RWPE2 (cell line): Measurements from ENCODE around the gene NFRKB.

ENCODE experiments used
- ATAC-seq: fragments of 200-7000 bp; cut with Tn5 transposase; 3 replicates; pipeline ENCODE4 v1.9.1; 2021; ENCODE audit warnings: low read depth
- DNase-seq: peaks from one replicate; pipeline ENCODE4 v3.0.0-alpha.2; 2020; ENCODE audit warnings: low spot score
- H3K27ac ChIP-seq: fragments of 450-650 bp; 2 replicates; pipeline ENCODE4 v1.5.1; 2017; ENCODE audit warnings: mild to moderate bottlenecking; ENCODE audit not compliant: poor library complexity, severe bottlenecking
- H3K27me3 ChIP-seq: fragments of 250-450 bp; sonication (Bioruptor Pico); 2 replicates; pipeline ENCODE4 v1.5.1; 2021; ENCODE audit warnings: mild to moderate bottlenecking, moderate library complexity; ENCODE audit not compliant: insufficient read depth, poor library complexity, severe bottlenecking
- H3K36me3 ChIP-seq: fragments of 250-450 bp; sonication (Bioruptor Pico); 2 replicates; pipeline ENCODE4 v1.5.1; 2020; ENCODE audit warnings: low read depth, mild to moderate bottlenecking, moderate library complexity
- H3K4me1 ChIP-seq: fragments of 250-450 bp; sonication (Bioruptor Pico); 2 replicates; pipeline ENCODE4 v1.5.1; 2021; ENCODE audit warnings: mild to moderate bottlenecking, moderate library complexity; ENCODE audit not compliant: insufficient read depth, poor library complexity, severe bottlenecking
- H3K4me3 ChIP-seq: fragments of 250-450 bp; sonication (Bioruptor Pico); 2 replicates; pipeline ENCODE4 v1.5.1; 2021; ENCODE audit warnings: mild to moderate bottlenecking, moderate library complexity; ENCODE audit not compliant: severe bottlenecking
- H3K9me3 ChIP-seq: fragments of 250-450 bp; sonication (Bioruptor Pico); 2 replicates; pipeline ENCODE4 v1.5.1; 2021; ENCODE audit warnings: mild to moderate bottlenecking, moderate library complexity; ENCODE audit not compliant: severe bottlenecking
- TF ChIP-seq, protein P1 (sequence below): fragments of 450-650 bp; IDR thresholded peaks from one replicate; pipeline ENCODE4 v1.5.1; 2017; ENCODE audit warnings: mild to moderate bottlenecking, moderate library complexity; ENCODE audit not compliant: poor library complexity, severe bottlenecking

The NFRKB gene

DNA sequence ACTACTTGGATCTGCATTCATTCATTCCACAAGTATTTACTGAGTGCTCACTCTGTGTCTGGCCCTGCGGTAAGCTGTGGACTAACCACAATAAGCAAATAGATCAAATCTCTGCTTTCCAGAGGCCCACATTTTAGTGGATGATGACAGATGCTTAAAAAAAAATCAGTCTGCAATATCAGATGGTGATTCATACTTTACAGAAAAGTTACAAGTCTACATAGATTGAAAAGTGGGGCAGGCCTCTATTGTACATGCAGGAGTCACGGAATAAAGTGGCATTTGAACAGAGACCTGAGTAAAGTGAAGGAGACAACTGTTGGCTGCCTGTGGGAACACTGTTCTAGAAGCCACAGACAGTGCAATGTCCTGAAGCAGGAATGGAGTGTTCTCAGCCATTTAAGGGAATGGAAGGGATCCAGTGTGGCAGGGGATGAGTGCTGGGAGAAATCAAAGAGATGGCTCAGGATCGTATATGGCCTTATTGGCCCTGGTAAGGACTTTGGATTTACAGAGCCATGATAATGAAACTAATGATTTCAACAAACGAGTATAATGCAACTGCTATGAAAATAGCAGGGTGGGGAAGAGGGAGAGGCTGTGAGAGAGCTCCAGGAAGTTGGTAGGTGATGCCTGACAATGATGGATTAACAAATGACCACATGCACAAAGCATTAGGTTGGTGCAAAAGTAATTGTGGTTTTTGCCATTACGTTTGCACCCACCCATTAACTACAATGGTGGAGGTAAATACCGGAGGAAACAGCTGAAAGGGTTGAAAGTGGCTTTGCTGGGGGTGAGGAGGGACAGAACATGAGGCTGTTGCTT is 48.7 kb downstream of the NFRKB start:
- no peak overlapping the region for H3K4me3 ChIP-seq
- peaks cover 21% of the 10 kb centered on the region for H3K4me1 ChIP-seq
- DNase-seq (no peak), ATAC-seq (peak; percentile 98)
- H3K9me3 ChIP-seq, result peaks cover 2% of the 10 kb centered on the region
- H3K27me3 ChIP-seq, result no peaks in the 10 kb centered on the region
- H3K36me3 ChIP-seq, result 0 out of 2 replicates have a peak, but pooled peaks cover 3% of the 10 kb centered on the region
- peak overlapping the region; percentile 98 for H3K27ac ChIP-seq
- TF ChIP-seq, protein P1, sequence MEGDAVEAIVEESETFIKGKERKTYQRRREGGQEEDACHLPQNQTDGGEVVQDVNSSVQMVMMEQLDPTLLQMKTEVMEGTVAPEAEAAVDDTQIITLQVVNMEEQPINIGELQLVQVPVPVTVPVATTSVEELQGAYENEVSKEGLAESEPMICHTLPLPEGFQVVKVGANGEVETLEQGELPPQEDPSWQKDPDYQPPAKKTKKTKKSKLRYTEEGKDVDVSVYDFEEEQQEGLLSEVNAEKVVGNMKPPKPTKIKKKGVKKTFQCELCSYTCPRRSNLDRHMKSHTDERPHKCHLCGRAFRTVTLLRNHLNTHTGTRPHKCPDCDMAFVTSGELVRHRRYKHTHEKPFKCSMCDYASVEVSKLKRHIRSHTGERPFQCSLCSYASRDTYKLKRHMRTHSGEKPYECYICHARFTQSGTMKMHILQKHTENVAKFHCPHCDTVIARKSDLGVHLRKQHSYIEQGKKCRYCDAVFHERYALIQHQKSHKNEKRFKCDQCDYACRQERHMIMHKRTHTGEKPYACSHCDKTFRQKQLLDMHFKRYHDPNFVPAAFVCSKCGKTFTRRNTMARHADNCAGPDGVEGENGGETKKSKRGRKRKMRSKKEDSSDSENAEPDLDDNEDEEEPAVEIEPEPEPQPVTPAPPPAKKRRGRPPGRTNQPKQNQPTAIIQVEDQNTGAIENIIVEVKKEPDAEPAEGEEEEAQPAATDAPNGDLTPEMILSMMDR, result no peak
